K562 (cell line): ENCODE measurements around the gene ANXA3. TPM values are rescaled to one million over a fixed set of nuclear protein-coding genes. Genes with fewer than 3 reads are reported as not detected.
A peak's percentile ranks its signal among the peaks of the same experiment; 100 is the strongest.

Source experiments
- NFIX ChIP-seq: fragments of 250-450 bp; sonication (Bioruptor Pico); IDR thresholded peaks from 2 replicates; pipeline ENCODE4 v1.4.0; 2020; ENCODE audit warnings: low read depth, mild to moderate bottlenecking, moderate library complexity
- RFX7 ChIP-seq: fragments of 250-450 bp; sonication (Bioruptor Pico); IDR thresholded peaks from 2 replicates; pipeline ENCODE4 v1.5.1; 2021; ENCODE audit warnings: mild to moderate bottlenecking
- SFPQ ChIP-seq: fragments of 200-400 bp; formaldehyde crosslinking; IDR thresholded peaks from 2 replicates; pipeline ENCODE4 v1.6.1; 2017; ENCODE audit warnings: mild to moderate bottlenecking, low read depth, low read length, moderate library complexity
- TBP ChIP-seq: optimal IDR thresholded peaks from 2 replicates; pipeline ENCODE3; 2011; ENCODE audit warnings: low read depth, low read length, improper control_type of control experiment
- ZMIZ1 ChIP-seq, 2 experiments: fragments of 150-350 bp in 1 of 2; IDR thresholded peaks; 2 replicates each; pipeline ENCODE4 v1.6.1; 2012 to 2016; ENCODE audit warnings: low read depth in 2 of 2, low read length in 2 of 2, mild to moderate bottlenecking in 1 of 2, moderate library complexity in 1 of 2
- ZNF133 ChIP-seq: fragments of 250-450 bp; sonication (Bioruptor Pico); IDR thresholded peaks from 2 replicates; pipeline ENCODE4 v1.4.0; 2020; ENCODE audit warnings: mild to moderate bottlenecking
- ZNF174 ChIP-seq: fragments of 250-450 bp; sonication (Bioruptor Pico); IDR thresholded peaks from 2 replicates; pipeline ENCODE4 v1.4.0; 2020; ENCODE audit warnings: mild to moderate bottlenecking
- ZNF75A ChIP-seq: fragments of 450-650 bp; formaldehyde crosslinking; IDR thresholded peaks from 2 replicates; pipeline ENCODE4 v1.4.0; 2020; ENCODE audit warnings: mild to moderate bottlenecking
- polyA plus RNA-seq, 8 experiments: library from polyadenylated mRNA; depleted of rRNA in 4 of 8; stranded (reverse) in 5 of 8; unstranded in 3 of 8; fragments of >200 nt; fragmentation: Nextera tagmentation in 2 of 8; fragmentation: Illumina TruSeq in 1 of 8; extraction: Ambion mirVana in 2 of 8; extraction: Trizol in 1 of 8; gene quantifications; 2 replicates each; pipeline versions ENCODE4 v1.2.1 to v1.2.3, GENCODE V29; 2011 to 2014; ENCODE audit warnings: inconsistent platforms in 1 of 8, missing spikeins in 1 of 8
- total RNA-seq, 7 experiments: library from RNA; depleted of rRNA in 6 of 7; stranded (reverse); fragments of >200 nt in 6 of 7; fragmentation: Illumina TruSeq in 2 of 7; extraction: Trizol in 2 of 7; gene quantifications; 2 replicates each; pipeline versions ENCODE4 v1.2.1 to v1.2.3, GENCODE V29; 2011 to 2021; ENCODE audit warnings: low replicate concordance in 1 of 7
- TF ChIP-seq, protein P1 (sequence below): sonication (generic); formaldehyde crosslinking; IDR thresholded peaks from 2 replicates; pipeline ENCODE4 v1.8.0; 2023; ENCODE audit warnings: mild to moderate bottlenecking, missing genetic modification reagents
- TF ChIP-seq, protein P2 (sequence below), 3 experiments: fragments of 200-800 bp in 1 of 3; sonication (Bioruptor generic) in 1 of 3; sonication (generic) in 1 of 3; formaldehyde crosslinking in 1 of 3; IDR thresholded peaks; 2 replicates each; pipeline versions ENCODE4 v1.6.1 to v1.8.0; 2016 to 2022; ENCODE audit warnings: mild to moderate bottlenecking in 2 of 3, missing compliant biosample characterization in 2 of 3, missing genetic modification characterization in 2 of 3, missing genetic modification reagents in 1 of 3
- TF ChIP-seq, protein P3 (sequence below): fragments of 200-800 bp; sonication (Bioruptor generic); IDR thresholded peaks from 2 replicates; pipeline ENCODE4 v1.6.1; 2017; ENCODE audit warnings: missing genetic modification characterization, missing compliant biosample characterization

ANXA3 gene
- total and polyA plus RNA-seq, 9 of the 15 experiments (the other 6 are each of a cell fraction or from before 2014, with no cell fraction given) = 6.3 to 15.5 (median 9.8) TPM

- TF ChIP-seq, protein P1, sequence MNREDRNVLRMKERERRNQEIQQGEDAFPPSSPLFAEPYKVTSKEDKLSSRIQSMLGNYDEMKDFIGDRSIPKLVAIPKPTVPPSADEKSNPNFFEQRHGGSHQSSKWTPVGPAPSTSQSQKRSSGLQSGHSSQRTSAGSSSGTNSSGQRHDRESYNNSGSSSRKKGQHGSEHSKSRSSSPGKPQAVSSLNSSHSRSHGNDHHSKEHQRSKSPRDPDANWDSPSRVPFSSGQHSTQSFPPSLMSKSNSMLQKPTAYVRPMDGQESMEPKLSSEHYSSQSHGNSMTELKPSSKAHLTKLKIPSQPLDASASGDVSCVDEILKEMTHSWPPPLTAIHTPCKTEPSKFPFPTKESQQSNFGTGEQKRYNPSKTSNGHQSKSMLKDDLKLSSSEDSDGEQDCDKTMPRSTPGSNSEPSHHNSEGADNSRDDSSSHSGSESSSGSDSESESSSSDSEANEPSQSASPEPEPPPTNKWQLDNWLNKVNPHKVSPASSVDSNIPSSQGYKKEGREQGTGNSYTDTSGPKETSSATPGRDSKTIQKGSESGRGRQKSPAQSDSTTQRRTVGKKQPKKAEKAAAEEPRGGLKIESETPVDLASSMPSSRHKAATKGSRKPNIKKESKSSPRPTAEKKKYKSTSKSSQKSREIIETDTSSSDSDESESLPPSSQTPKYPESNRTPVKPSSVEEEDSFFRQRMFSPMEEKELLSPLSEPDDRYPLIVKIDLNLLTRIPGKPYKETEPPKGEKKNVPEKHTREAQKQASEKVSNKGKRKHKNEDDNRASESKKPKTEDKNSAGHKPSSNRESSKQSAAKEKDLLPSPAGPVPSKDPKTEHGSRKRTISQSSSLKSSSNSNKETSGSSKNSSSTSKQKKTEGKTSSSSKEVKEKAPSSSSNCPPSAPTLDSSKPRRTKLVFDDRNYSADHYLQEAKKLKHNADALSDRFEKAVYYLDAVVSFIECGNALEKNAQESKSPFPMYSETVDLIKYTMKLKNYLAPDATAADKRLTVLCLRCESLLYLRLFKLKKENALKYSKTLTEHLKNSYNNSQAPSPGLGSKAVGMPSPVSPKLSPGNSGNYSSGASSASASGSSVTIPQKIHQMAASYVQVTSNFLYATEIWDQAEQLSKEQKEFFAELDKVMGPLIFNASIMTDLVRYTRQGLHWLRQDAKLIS (CRISPR knock-in tag) = no peak
- TF ChIP-seq NFIX (CRISPR knock-in tag) (no peak), TBP (peak; percentile 14), ZMIZ1 (IDR thresholded peaks at IDR 0.05; ENCODE audit: low read depth in 2 of 2, low read length in 2 of 2) (peak in 1 of 2 experiments; percentile 87; a peak in 2 of 4 replicates), SFPQ (no peak), ZNF133 (CRISPR knock-in tag) (no peak), ZNF75A (no peak), ZNF174 (no peak), RFX7 (CRISPR knock-in tag) (no peak)
- TF ChIP-seq, protein P2, sequence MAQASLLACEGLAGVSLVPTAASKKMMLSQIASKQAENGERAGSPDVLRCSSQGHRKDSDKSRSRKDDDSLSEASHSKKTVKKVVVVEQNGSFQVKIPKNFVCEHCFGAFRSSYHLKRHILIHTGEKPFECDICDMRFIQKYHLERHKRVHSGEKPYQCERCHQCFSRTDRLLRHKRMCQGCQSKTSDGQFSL (CRISPR knock-in tag; IDR thresholded peaks at IDR 0.05) = no peak
- TF ChIP-seq, protein P2 (tag; IDR thresholded peaks at IDR 0.05) = no peak
- TF ChIP-seq, protein P3, sequence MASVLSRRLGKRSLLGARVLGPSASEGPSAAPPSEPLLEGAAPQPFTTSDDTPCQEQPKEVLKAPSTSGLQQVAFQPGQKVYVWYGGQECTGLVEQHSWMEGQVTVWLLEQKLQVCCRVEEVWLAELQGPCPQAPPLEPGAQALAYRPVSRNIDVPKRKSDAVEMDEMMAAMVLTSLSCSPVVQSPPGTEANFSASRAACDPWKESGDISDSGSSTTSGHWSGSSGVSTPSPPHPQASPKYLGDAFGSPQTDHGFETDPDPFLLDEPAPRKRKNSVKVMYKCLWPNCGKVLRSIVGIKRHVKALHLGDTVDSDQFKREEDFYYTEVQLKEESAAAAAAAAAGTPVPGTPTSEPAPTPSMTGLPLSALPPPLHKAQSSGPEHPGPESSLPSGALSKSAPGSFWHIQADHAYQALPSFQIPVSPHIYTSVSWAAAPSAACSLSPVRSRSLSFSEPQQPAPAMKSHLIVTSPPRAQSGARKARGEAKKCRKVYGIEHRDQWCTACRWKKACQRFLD = peak; percentile 82
These were observed 69.8 kb downstream of the ANXA3 start (continued) for GRCh38 chr4:78621395-78621794.
